ENCODE results near the gene MYOF.
A peak's percentile ranks its signal among the peaks of the same experiment; 100 is the strongest.

MYOF gene

DNA sequence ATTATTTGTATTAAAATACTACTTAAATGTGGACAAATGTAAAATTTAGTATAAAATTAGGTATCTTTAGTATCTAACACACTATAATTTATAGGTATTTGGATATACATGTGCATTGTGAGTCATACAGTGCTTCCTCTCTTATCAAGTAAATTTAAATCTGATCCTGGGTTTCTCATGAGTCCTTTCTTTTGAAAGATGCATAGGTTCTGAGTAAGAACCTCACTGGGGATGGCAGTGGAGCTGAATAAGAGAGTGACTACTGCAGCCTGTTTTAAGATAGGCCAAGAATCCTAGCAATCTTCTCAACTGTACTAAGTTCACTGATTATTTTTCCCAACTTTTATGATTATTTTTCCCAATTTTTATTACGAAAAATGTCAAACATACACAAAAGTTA lies 30.4 kb upstream of the MYOF start:
- TF ChIP-seq CTCF (IDR thresholded peaks at IDR 0.05; ENCODE audit: low read depth, low read length): no peak
- DNase-seq (ENCODE audit: extremely low read depth, low read depth): no peak

DNA sequence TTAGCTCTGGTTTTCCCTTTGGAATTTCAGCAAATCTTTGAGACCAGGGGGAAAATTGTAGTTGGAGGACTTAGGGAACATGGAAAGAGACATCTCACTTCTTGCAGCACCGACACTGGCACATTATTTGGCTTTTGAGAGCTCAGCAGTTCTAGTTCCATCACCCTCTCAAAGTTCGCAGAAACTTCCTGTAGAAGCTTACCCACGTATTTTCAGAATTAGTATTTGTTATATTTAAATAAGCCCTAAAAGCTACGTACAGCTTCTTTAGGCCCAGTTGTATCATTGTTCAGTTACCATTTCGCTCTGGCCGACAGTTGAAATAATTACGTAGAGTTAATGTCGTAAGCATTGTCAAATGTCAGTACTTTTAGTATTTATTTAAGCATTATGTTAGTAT lies 27.7 kb upstream of the MYOF start:
- no peak for TF ChIP-seq CTCF (IDR thresholded peaks at IDR 0.05; ENCODE audit: low read depth, low read length)
- DNase-seq (ENCODE audit: extremely low read depth, low read depth): no peak

GRCh38 chr10:93505075-93505474 lies 22.9 kb upstream of the MYOF start:
- no peak for DNase-seq (ENCODE audit: extremely low read depth, low read depth)
- no peak for TF ChIP-seq CTCF (IDR thresholded peaks at IDR 0.05; ENCODE audit: low read depth, low read length)

DNA sequence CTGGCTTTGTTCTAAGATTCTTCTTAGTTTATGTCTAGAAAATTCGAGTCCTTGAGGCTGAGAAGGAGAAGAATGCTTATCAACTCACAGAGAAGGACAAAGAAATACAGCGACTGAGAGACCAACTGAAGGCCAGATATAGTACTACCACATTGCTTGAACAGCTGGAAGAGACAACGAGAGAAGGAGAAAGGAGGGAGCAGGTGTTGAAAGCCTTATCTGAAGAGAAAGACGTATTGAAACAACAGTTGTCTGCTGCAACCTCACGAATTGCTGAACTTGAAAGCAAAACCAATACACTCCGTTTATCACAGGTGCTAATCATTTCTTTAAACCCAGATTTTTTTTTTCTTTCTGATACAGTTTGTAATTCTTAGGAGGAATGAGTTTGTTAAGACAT lies 20.9 kb upstream of the MYOF start:
- no peak for DNase-seq (ENCODE audit: extremely low read depth, low read depth)

DNA sequence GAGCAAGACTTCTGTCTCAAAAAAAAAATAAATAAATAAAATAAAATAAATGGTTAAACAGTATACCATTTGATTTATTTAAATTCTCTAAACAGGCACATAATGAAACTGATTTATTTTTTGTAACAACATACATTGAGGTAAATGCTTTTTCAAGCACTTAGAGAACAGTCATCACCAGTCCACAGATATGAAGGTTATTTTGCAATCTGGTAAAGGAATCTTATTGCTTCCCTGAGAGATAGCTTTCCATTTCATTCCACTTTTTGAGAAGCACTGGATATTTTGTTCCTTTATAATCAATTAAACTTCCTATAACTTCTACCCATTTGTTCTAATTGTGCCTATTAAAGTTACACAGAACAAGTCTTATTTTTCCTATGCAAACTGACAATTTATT lies 19.5 kb upstream of the MYOF start:
- TF ChIP-seq CTCF (IDR thresholded peaks at IDR 0.05; ENCODE audit: low read depth, low read length): no peak
- no peak for DNase-seq (ENCODE audit: extremely low read depth, low read depth)

More for the DNA sequence above, 20.9 kb upstream of the MYOF start:
- no peak for TF ChIP-seq CTCF (IDR thresholded peaks at IDR 0.05; ENCODE audit: low read depth, low read length)

- TF ChIP-seq CTCF (IDR thresholded peaks at IDR 0.05; ENCODE audit: low read depth, low read length): no peak
- no peak for DNase-seq (ENCODE audit: extremely low read depth, low read depth)
Observed at GRCh38 chr10:93498166-93498565, 16.0 kb upstream of the MYOF start.

- no peak for TF ChIP-seq CTCF (IDR thresholded peaks at IDR 0.05; ENCODE audit: low read depth, low read length)
- peak; percentile 66 for DNase-seq (ENCODE audit: extremely low read depth, low read depth)
Observed at GRCh38 chr10:93496322-93497041, 14.3 kb upstream of the MYOF start, which contains the start of gene CEP55. Gene CEP55, plus strand, starts transcription at chr10:93496612. Its CDS starts 3,440 bp downstream, at chr10:93500052.
